CD4-positive, alpha-beta T cell treated with Interleukin-17A for 4 hours (primary cell): ENCODE data around the gene PNLIPRP3.

Experiments
- DNase-seq: peaks from one replicate; pipeline ENCODE4 v3.0.0-alpha.2; 2020; ENCODE audit warnings: mixed read lengths

The PNLIPRP3 gene

GRCh38 chr10:116451711-116452337 lies 24.2 kb downstream of the PNLIPRP3 start:
- no peak for DNase-seq

GRCh38 chr10:116452338-116452720 lies 24.7 kb downstream of the PNLIPRP3 start:
- no peak for DNase-seq

GRCh38 chr10:116457488-116457887 lies 29.8 kb downstream of the PNLIPRP3 start:
- no peak for DNase-seq

- DNase-seq: no peak
Measured at GRCh38 chr10:116460219-116460618, 32.6 kb downstream of the PNLIPRP3 start.

DNA sequence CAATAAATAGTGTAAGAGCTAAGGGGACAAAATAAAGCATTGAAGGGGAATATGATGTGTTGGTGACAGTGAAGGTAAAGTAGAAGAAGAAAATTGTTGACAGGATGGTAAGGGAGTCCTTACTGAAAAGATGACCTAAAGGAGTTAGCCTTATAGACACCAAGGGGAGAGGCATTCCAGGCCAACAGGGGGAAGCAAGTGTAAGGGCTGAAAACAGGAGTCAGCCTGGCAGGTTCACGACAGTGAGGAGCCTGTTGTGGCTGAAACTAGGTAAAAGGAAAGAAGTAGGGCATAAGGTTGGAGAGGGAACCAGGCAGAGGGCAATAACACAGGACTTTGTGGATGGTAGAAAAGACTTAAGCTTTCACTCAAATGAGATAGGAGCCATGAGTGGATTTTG lies 34.0 kb downstream of the PNLIPRP3 start:
- no peak for DNase-seq

- DNase-seq: no peak
Measured at GRCh38 chr10:116464257-116464656, 36.6 kb downstream of the PNLIPRP3 start.

DNA sequence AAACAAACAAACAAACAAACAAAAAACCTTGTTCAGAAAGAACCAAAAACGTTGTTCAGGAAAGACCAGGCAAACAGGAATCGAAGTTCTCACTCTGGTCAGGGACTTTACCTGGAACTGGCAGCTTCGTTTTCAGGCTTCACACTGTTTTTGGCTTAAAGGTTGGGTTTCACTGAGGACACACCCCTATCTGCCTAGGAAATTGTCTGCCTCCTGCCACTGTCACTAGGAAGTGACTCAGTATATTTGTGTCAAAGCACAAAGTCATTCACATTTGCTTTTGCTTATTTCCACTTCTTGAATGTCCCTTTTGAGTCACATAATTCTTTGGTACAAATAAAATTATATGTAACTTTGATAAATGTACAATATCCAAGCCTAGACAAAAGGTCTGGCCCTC lies 37.9 kb downstream of the PNLIPRP3 start:
- no peak for DNase-seq

- no peak for DNase-seq
Measured at GRCh38 chr10:116466715-116467422, 39.2 kb downstream of the PNLIPRP3 start.

- DNase-seq: no peak
Measured at GRCh38 chr10:116469437-116469836, 41.8 kb downstream of the PNLIPRP3 start.

DNA sequence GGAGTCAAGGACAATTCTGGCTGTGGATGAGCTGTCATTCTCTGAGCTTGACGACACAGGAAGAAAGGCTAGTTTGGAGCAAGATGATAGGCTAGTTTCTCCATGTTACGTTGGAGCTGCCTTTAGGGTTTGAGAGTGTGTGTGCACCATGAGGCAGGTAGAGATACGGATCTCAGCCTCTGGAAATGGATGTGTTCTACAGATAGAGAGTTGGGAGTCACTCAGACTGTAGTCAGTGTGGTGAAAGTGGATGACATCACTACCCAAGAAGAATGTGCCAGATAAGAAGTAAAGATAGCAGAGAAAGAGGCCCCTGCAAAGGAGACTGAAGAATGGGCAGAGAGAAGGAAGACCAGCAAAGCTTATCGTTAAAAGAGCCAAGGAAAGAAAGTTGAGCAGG lies 42.4 kb downstream of the PNLIPRP3 start:
- DNase-seq: no peak

- DNase-seq: no peak
Measured at GRCh38 chr10:116470768-116471415, 43.2 kb downstream of the PNLIPRP3 start.

GRCh38 chr10:116472891-116473290 lies 45.2 kb downstream of the PNLIPRP3 start:
- no peak for DNase-seq

- DNase-seq: no peak
Measured at GRCh38 chr10:116475866-116476265, 48.2 kb downstream of the PNLIPRP3 start.

DNA sequence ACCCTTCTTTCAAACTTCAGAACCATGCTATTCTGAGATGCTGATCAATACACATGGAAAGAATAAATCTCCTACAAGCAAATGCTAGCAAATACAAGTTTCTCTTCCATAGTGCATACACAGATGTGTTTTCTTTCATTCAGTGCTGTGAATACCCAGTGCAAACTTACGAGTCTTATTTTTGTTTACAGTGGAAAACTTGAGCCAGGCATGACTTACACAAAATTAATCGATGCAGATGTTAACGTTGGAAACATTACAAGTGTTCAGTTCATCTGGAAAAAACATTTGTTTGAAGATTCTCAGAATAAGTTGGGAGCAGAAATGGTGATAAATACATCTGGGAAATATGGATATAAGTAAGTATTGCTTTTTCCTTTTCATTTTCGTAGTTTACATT lies 48.8 kb downstream of the PNLIPRP3 start:
- DNase-seq: no peak

- no peak for DNase-seq
Measured at GRCh38 chr10:116477986-116478664, 50.5 kb downstream of the PNLIPRP3 start.

- DNase-seq: no peak
Measured at GRCh38 chr10:116486770-116487448, 59.3 kb downstream of the PNLIPRP3 start.

DNA sequence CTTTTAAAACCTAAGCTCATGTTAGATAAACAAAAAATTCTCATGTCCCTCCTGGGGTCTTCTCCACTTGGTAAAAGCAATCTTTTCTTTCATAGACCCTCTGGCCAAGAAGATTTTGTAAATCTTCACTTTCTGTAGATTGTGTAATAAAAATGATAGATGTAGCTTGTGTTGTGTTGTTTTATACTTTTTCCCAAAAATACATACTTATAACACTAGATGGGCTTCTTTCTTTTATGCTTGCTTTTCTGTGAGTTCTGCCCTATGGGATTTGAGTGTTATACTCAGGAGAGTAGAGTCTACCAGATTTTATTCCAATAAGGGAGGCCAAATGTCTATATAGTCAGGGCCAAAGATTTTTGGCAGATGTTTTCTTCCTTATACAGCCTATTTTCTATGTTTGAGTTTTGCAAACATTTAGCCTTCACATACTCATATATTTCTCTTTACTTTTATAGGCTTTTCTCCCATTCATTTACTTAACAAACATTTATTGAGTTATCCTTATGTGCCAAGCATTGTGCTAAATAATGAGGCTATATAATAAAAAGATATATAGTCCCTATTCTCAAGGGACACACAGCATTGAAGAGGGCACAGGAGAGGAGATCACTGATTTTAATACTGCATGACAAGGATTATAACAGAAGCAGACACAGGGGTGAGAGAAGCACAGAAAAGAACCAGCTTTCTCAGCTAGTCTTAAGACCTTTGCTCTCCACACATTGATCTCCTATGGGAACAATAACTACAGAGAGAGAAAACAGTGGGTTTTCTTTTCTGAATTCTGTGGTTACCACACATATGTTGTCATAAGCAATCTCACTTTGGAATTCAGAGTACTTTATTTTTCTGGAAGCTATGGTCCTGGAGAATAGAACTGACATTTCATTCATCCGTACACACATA lies 60.1 kb downstream of the PNLIPRP3 start:
- DNase-seq: no peak

GRCh38 chr10:116489460-116489859 lies 61.8 kb downstream of the PNLIPRP3 start:
- no peak for DNase-seq

DNA sequence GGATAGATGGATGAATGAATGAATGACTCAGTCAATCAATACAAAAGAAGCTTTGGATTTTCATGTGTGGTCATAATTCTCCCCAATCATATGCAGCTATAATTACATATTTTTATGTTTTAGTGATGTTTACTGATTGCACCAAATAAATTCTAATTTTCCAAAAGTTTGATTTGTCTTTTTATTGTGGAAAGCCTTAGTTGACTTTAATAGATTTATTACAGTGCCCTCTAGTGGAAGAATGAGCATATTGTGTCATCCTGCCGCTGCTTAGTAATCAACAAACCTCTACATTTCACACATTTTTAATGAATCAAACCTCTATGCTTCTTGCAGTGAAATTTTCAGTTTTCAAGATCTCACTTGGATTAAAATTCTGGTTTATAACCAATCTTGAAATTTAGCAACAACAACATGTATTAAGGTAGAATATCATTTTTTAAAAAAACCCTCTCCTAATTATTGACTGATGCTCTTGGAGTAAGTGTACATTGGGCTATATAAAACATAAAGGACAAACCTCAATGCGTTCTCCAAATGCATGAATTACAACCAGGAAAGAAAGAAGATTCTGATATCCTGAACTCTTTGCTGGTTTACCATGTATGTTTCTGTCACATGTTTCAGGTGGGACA lies 62.5 kb downstream of the PNLIPRP3 start:
- DNase-seq: no peak

DNA sequence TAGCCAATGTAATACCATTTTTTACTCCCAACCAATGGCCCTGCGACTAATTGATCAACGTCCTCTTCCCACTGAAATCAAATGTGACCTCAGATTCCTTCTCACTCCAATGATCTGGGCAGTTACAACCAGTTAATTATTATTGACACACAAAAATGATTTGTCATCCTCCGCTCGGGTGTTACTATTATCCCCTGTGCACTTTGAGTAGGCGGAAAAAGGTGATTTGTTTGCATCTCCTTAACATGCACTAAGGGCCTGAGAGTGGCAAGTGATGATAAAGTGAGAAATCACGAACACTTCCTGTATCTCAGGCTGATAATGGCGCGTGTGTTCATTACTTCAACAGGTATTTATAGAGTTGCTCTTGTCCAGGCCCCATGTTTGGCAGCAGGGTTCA lies 77.1 kb downstream of the PNLIPRP3 start:
- no peak for DNase-seq

GRCh38 chr10:116510565-116510964 lies 82.9 kb downstream of the PNLIPRP3 start:
- DNase-seq: no peak
